ENCODE data around the gene LTBR.

Gene LTBR

GRCh38 chr12:6440391-6440790, 56.4 kb downstream of the LTBR start:
- TF ChIP-seq CTCF (IDR thresholded peaks at IDR 0.05): no peak
- H2AFZ ChIP-seq: no peak overlapping the region
- H3K27ac ChIP-seq: no peak overlapping the region
- H3K4me1 ChIP-seq: no peaks in the 10 kb centered on the region
- no peaks in the 10 kb centered on the region for H3K79me2 ChIP-seq
- H3K9me3 ChIP-seq (ENCODE audit: control insufficient read depth, low read length): no peaks in the 10 kb centered on the region
- H3K27me3 ChIP-seq (ENCODE audit: control insufficient read depth, insufficient read depth, low read length): no peaks in the 10 kb centered on the region
- no peak overlapping the region for H3K9ac ChIP-seq
- H3K4me2 ChIP-seq (ENCODE audit: low read length): no peak overlapping the region
- no peaks in the 10 kb centered on the region for H3K36me3 ChIP-seq (ENCODE audit: control insufficient read depth, insufficient read depth, low read length)
- H3K4me3 ChIP-seq (ENCODE audit: low read depth, low read length): no peak overlapping the region

Data from parathyroid adenoma (tissue), 2 donors.